B cell (primary cell): ENCODE measurements around the gene NTSR2. TPM values are rescaled to one million over a fixed set of nuclear protein-coding genes. Genes with fewer than 3 reads are reported as not detected.

Experiments used
- ATAC-seq: fragments of 200-7000 bp; cut with Tn5 transposase; one replicate; pipeline ENCODE4 v1.10.0; 2021; ENCODE audit warnings: low read depth, mild to moderate bottlenecking, moderate number of reproducible peaks, moderate library complexity
- CTCF ChIA-PET: fragments of 350-600 bp; sonication (Branson Sonifier 250); formaldehyde crosslinking; loops from one replicate; lab custom pipeline; 2021; ENCODE audit warnings: antibody characterized with exemption, inconsistent platforms; lab: Charles Lee
- POLR2A ChIA-PET: fragments of 350-600 bp; sonication (Branson Sonifier 250); formaldehyde crosslinking; loops from one replicate; lab custom pipeline; 2021; ENCODE audit warnings: antibody characterized with exemption; lab: Charles Lee
- DNase-seq: peaks from one replicate; pipeline ENCODE4 v3.0.0; 2013
- H2AFZ ChIP-seq: 2 replicates; pipeline ENCODE4 v1.6.1; 2012; ENCODE audit warnings: mild to moderate bottlenecking, low read depth, low read length; ENCODE audit not compliant: insufficient read depth, poor library complexity, severe bottlenecking
- H3K27ac ChIP-seq, 2 donors: 1 replicate in 1 of 2; 2 replicates in 1 of 2; pipeline ENCODE4 v1.5.1; 2012 to 2013; ENCODE audit warnings: low read length in 2 of 2, mild to moderate bottlenecking in 2 of 2, moderate library complexity in 1 of 2
- H3K27me3 ChIP-seq, 4 experiments: fragments of 200-600 bp in 1 of 4; sonication (generic) in 1 of 4; replicated peaks in 1 of 4; 1 replicate in 2 of 4; 2 replicates in 2 of 4; pipeline versions ENCODE4 v1.6.1 to v1.7.0; 2013 to 2016; ENCODE audit warnings: low read length in 3 of 4, mild to moderate bottlenecking in 2 of 4, mixed read lengths in 1 of 4, moderate library complexity in 1 of 4; ENCODE audit not compliant: insufficient read depth in 4 of 4, control insufficient read depth in 3 of 4; ENCODE audit errors: control extremely low read depth in 1 of 4
- H3K36me3 ChIP-seq, 2 experiments: replicated peaks in 1 of 2; 1 replicate in 1 of 2; 2 replicates in 1 of 2; pipeline versions ENCODE4 v1.6.1 to v1.7.1; 2013; ENCODE audit warnings: low read length in 1 of 2; ENCODE audit not compliant: insufficient read depth in 2 of 2, control insufficient read depth in 1 of 2; ENCODE audit errors: control extremely low read depth in 1 of 2, extremely low read depth in 1 of 2
- H3K4me1 ChIP-seq, 2 donors: fragments of 200-600 bp in 1 of 2; sonication (generic) in 1 of 2; 1 replicate in 1 of 2; 2 replicates in 1 of 2; pipeline versions ENCODE4 v1.5.1 to v1.6.1; 2013 to 2017; ENCODE audit warnings: low read length in 2 of 2; ENCODE audit not compliant: control insufficient read depth in 2 of 2, insufficient read depth in 2 of 2
- H3K4me2 ChIP-seq: replicated peaks from 2 replicates; pipeline ENCODE3; 2012; ENCODE audit warnings: mild to moderate bottlenecking, low read depth, low read length; ENCODE audit not compliant: poor library complexity, severe bottlenecking
- H3K4me3 ChIP-seq, 5 experiments: fragments of 200-600 bp in 1 of 5; sonication (generic) in 1 of 5; 1 replicate in 3 of 5; 2 replicates in 2 of 5; pipeline versions ENCODE4 v1.5.1 to v1.7.0; 2011 to 2016; ENCODE audit warnings: low read length in 4 of 5, mild to moderate bottlenecking in 4 of 5, low read depth in 2 of 5, control low read depth in 1 of 5, moderate library complexity in 1 of 5; ENCODE audit not compliant: insufficient read depth in 1 of 5; ENCODE audit errors: control extremely low read depth in 1 of 5, extremely low read depth in 1 of 5
- H3K79me2 ChIP-seq: fragments of 200-600 bp; sonication (generic); one replicate; pipeline ENCODE4 v1.6.0; 2016; ENCODE audit warnings: low read length; ENCODE audit not compliant: control insufficient read depth, insufficient read depth
- H3K9ac ChIP-seq: fragments of 200-600 bp; sonication (generic); 2 replicates; pipeline ENCODE4 v1.6.1; 2017; ENCODE audit warnings: mild to moderate bottlenecking, low read length, moderate library complexity
- H3K9me3 ChIP-seq, 3 donors: one replicate each; pipeline versions ENCODE4 v1.6.1 to v1.7.1; 2013; ENCODE audit warnings: low read length in 2 of 3; ENCODE audit not compliant: control insufficient read depth in 2 of 3, insufficient read depth in 1 of 3; ENCODE audit errors: control extremely low read depth in 1 of 3
- H4K20me1 ChIP-seq: 2 replicates; pipeline ENCODE4 v1.6.0; 2012; ENCODE audit warnings: mild to moderate bottlenecking, low read length; ENCODE audit not compliant: insufficient read depth, control insufficient read depth, poor library complexity, severe bottlenecking
- H3K27ac Mint-ChIP-seq: one replicate; pipeline ENCODE4 v1.8.0; 2021; ENCODE audit warnings: mixed read lengths
- H3K27me3 Mint-ChIP-seq: one replicate; pipeline ENCODE4 v1.8.0; 2021; ENCODE audit warnings: mixed read lengths
- H3K4me1 Mint-ChIP-seq: one replicate; pipeline ENCODE4 v1.8.0; 2021; ENCODE audit warnings: mixed read lengths
- H3K4me3 Mint-ChIP-seq: one replicate; pipeline ENCODE4 v1.8.0; 2021; ENCODE audit warnings: mixed read lengths
- H3K9me3 Mint-ChIP-seq: one replicate; pipeline ENCODE4 v1.8.0; 2022; ENCODE audit warnings: mixed read lengths; ENCODE audit not compliant: insufficient read depth
- EZH2 ChIP-seq: IDR thresholded peaks from 2 replicates; pipeline ENCODE4 v1.6.1; 2012; ENCODE audit warnings: borderline replicate concordance, low read depth, mild to moderate bottlenecking, moderate library complexity, low read length; ENCODE audit not compliant: insufficient read depth, poor library complexity, severe bottlenecking
- WGBS: methylation state at CpG from one replicate; pipeline ENCODE4 v1.1.5; 2013; ENCODE audit warnings: missing lambda C conversion rate; ENCODE audit not compliant: insufficient coverage; 5-methylcytosine and 5-hydroxymethylcytosine counted together
- intact Hi-C: fragments of 100-400 bp; cut with micrococcal nuclease; formaldehyde crosslinking; loops from one replicate; pipeline ENCODE4 v1.10.0; 2022
- polyA plus RNA-seq: library from polyadenylated mRNA; depleted of rRNA; stranded (reverse); fragments of >200 nt; gene quantifications from 2 replicates; pipeline ENCODE4 v1.2.3, GENCODE V29; 2012
- total RNA-seq, 2 donors: library from RNA; stranded (reverse); fragments of 120-200 nt in 1 of 2; gene quantifications; 1 replicate in 1 of 2; 2 replicates in 1 of 2; pipeline versions ENCODE4 v1.2.3 to v1.2.4, GENCODE V29; 2013 to 2022
- TF ChIP-seq, protein P1 (sequence below): fragments of 200-600 bp; IDR thresholded peaks from one replicate; pipeline ENCODE4 v1.8.0; 2022; ENCODE audit warnings: antibody characterized with exemption, mild to moderate bottlenecking

Gene NTSR2
- total and polyA plus RNA-seq, 2 donors (not counting 1 experiment from before 2014, with no cell fraction given), result not detected

DNA sequence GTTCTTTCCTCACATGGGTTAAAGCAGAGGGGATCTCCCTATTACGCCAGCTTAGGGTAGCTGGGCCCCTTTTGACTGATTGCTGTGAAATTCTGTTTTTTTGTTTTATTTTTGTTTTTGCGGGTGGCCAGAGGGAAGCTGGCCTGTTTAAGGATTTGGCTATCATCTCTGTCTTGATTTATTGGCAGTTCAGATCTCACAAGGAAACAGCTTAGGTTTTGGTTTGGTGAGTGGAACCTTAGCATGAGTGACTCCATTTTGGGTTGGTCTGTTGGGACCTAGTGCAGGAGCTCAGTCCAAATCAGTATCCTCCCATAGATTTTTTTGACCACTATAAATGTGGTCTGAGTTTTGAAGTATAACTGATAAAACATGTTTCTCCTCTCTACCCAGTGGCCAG, 25.6 kb upstream of the NTSR2 start:
- H3K9me3 ChIP-seq, result no peaks in the 10 kb centered on the region
- peaks cover 0 to 21% (median 2%) of the 10 kb centered on the region in 4 experiments for H3K27me3 ChIP-seq
- no peak overlapping the region for H3K4me2 ChIP-seq
- no peaks in the 10 kb centered on the region for H4K20me1 ChIP-seq
- Mint-ChIP-seq H3K27me3 (no peaks in the 10 kb centered on the region), H3K27ac (no peak overlapping the region), H3K4me1 (no peaks in the 10 kb centered on the region), H3K9me3 (no peaks in the 10 kb centered on the region), H3K4me3 (no peak overlapping the region)
- ChIA-PET POLR2A (no interaction called here), CTCF (interaction anchor here (0.6 to 11.4 kb wide), 8 partner anchors 12 to 92 kb away, joined by 3 to 209 read pairs (median 4); no protein-coding TSS in a partner anchor)
- no peak for TF ChIP-seq EZH2
- TF ChIP-seq, protein P1, sequence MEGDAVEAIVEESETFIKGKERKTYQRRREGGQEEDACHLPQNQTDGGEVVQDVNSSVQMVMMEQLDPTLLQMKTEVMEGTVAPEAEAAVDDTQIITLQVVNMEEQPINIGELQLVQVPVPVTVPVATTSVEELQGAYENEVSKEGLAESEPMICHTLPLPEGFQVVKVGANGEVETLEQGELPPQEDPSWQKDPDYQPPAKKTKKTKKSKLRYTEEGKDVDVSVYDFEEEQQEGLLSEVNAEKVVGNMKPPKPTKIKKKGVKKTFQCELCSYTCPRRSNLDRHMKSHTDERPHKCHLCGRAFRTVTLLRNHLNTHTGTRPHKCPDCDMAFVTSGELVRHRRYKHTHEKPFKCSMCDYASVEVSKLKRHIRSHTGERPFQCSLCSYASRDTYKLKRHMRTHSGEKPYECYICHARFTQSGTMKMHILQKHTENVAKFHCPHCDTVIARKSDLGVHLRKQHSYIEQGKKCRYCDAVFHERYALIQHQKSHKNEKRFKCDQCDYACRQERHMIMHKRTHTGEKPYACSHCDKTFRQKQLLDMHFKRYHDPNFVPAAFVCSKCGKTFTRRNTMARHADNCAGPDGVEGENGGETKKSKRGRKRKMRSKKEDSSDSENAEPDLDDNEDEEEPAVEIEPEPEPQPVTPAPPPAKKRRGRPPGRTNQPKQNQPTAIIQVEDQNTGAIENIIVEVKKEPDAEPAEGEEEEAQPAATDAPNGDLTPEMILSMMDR, result no peak
- H3K4me1 ChIP-seq, result peaks cover 0 to 5% of the 10 kb centered on the region in 2 donors
- H3K9ac ChIP-seq, result no peak overlapping the region
- DNase-seq (no peak), ATAC-seq (no peak)
- H3K79me2 ChIP-seq, result no peaks in the 10 kb centered on the region
- intact Hi-C loops, result loop anchor here (10.0 kb wide), 1 partner anchor 1309 kb away; no protein-coding TSS in a partner anchor
- H3K4me3 ChIP-seq, result no peak overlapping the region
- WGBS, result 88% methylated on average over 2 of the region's 2 CpGs
- H3K36me3 ChIP-seq, result no peaks in the 10 kb centered on the region
- no peak overlapping the region for H3K27ac ChIP-seq
- no peak overlapping the region for H2AFZ ChIP-seq

DNA sequence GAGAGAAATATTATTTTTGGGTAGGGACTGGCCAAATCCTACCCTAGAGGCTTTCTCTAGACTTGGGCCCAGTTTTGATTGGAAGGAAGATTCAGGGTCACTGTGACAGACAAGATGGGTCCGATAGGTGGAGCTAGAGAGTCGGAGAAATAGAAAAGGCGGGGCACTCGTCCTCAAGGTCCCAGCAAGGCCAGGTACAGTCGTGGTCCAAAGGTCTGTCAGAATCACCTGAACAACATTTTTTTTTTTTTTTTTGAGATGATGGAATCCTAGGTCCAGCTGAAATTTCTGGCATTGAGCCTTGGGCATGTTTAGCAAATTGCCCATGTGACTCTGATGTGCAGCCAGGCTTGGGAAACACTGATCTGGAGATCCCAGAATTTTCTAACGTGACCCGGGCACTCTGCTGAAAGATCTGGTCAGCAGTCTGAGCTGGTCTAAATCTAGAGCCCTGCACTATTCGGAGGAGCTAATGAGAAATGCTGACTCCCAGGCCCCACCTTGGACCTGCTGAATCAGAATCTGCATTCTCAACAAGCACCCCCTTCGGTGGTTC, 23.0 kb upstream of the NTSR2 start:
- CTCF ChIA-PET, result interaction anchor here (0.6 to 11.4 kb wide), 27 partner anchors 10 to 1365 kb away, joined by 3 to 209 read pairs (median 4); partner anchors contain the start of gene LPIN1
- Mint-ChIP-seq H3K27ac (no peak overlapping the region), H3K4me1 (peaks cover 8% of the 10 kb centered on the region), H3K27me3 (no peaks in the 10 kb centered on the region), H3K4me3 (no peak overlapping the region), H3K9me3 (no peaks in the 10 kb centered on the region)
- ATAC-seq (peak; percentile 72), DNase-seq (peak; percentile 84)
- H2AFZ ChIP-seq, result no peak overlapping the region
- H3K27me3 ChIP-seq, result peaks cover 0 to 17% (median 2%) of the 10 kb centered on the region in 4 experiments
- whole genome bisulfite sequencing, result 30% methylated on average over 9 of the region's 9 CpGs
- POLR2A ChIA-PET, result interaction anchor here (0.8 kb wide), 2 partner anchors 84 to 227 kb away, joined by 3 to 4 read pairs; partner anchors contain the start of gene E2F6
- H3K36me3 ChIP-seq, result no peaks in the 10 kb centered on the region
- H4K20me1 ChIP-seq, result no peaks in the 10 kb centered on the region
- no peak overlapping the region for H3K4me3 ChIP-seq
- H3K79me2 ChIP-seq, result no peaks in the 10 kb centered on the region
- no peak for TF ChIP-seq EZH2
- TF ChIP-seq, protein P1, result peak; percentile 88
- no peaks in the 10 kb centered on the region for H3K9me3 ChIP-seq
- H3K4me2 ChIP-seq, result peak overlapping the region; percentile 12
- intact Hi-C loops, result loop anchor here (1.0 to 10.0 kb wide), 3 partner anchors 86 to 1312 kb away; no protein-coding TSS in a partner anchor
- no peak overlapping the region for H3K27ac ChIP-seq
- H3K4me1 ChIP-seq, result peaks cover 10 to 15% of the 10 kb centered on the region in 2 donors
- H3K9ac ChIP-seq, result no peak overlapping the region
